HG02938 (cell line): ENCODE measurements around the gene IRF9.
A peak's percentile ranks its signal among the peaks of the same experiment; 100 is the strongest.

ENCODE experiments used
- ATAC-seq: cut with Tn5 transposase; IDR thresholded peaks from one replicate; pipeline ENCODE4 v1.9.1; 2021; ENCODE audit warnings: mild to moderate bottlenecking, moderate library complexity; ENCODE audit not compliant: unreplicated experiment

The IRF9 gene

DNA sequence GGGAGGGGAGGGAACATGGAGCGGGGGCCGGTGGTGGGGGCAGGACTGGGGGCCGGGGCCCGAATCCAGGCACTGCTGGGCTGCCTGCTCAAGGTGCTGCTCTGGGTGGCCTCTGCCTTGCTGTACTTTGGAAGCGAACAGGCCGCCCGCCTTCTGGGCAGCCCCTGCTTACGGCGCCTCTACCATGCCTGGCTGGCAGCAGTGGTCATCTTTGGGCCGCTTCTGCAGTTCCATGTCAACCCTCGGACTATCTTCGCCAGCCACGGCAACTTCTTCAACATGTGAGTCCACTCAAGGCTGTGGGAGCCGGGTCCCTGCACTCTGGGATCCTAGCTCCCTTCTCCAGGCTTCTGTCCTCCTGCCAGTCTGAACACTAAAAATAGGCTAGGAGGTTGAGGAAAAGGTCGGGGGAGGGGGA lies 29.5 kb upstream of the IRF9 start:
- no peak for ATAC-seq

DNA sequence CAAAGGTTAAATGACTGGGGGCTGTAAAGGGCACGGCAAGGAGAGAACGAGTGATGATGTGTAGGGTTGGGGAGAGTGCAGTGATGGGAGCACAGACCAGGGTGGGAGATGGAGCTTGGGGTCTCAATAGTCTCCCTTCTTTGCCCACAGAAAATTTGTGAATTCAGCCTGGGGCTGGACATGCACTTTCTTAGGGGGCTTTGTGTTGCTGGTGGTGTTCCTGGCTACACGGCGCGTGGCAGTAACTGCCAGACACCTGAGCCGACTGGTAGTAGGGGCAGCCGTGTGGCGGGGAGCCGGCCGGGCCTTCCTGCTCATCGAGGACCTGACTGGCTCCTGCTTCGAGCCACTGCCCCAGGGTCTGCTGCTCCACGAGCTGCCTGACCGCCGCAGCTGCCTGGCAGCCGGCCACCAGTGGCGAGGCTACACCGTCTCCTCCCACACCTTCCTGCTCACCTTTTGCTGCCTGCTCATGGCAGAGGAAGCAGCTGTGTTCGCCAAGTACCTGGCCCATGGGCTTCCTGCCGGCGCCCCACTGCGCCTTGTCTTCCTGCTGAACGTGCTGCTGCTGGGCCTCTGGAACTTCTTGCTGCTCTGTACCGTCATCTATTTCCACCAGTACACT lies 28.9 kb upstream of the IRF9 start:
- ATAC-seq: no peak

DNA sequence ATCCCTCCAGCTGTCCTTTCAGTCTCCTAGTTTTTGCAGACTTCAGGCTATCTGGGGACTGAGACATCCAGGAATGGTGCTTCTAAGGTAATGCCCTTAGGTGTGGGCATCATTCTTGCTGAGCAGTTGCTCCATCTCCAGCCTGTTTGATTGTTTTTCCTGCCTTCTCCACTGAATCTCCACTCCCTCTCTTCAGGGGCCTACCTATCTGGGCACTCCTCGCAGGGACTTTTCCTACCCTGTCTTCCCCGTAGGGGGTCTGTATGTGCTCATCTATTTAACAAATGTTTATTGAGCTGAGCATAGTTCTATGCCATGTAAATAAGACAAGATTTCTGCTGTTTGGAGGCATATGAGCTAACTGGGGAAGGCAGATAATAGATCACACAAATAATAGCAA lies 28.1 kb upstream of the IRF9 start:
- ATAC-seq: no peak

DNA sequence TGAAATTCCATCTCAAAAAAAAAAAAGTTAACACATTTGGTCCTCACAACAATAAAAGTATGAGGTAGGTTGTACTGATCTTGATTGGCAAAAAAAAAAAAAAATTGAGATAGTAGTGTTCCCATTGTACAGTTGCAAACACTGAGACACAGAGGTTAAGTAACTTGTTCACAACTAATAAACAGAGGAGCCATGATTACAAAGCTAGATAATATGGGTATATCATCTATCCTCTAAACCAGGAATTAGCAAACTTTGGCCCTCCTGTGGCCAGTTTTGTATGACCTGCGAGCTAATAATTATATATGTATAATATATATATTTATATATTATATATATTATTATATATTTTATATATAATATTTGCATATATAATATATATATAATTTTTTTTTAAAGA lies 27.3 kb upstream of the IRF9 start:
- no peak for ATAC-seq

DNA sequence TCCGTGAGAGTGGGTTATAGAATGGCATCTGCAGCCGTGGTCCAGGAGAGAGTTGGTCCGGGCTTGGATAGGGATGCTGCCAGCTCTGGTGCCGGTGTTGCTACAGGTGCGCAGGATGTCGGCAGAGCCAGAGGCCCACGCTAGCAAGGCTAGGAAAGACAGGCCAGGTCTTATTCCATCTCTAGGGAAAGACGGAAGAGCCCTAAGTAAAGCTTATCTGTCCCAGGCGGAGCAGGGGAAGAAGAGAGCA lies 25.6 kb upstream of the IRF9 start:
- no peak for ATAC-seq

DNA sequence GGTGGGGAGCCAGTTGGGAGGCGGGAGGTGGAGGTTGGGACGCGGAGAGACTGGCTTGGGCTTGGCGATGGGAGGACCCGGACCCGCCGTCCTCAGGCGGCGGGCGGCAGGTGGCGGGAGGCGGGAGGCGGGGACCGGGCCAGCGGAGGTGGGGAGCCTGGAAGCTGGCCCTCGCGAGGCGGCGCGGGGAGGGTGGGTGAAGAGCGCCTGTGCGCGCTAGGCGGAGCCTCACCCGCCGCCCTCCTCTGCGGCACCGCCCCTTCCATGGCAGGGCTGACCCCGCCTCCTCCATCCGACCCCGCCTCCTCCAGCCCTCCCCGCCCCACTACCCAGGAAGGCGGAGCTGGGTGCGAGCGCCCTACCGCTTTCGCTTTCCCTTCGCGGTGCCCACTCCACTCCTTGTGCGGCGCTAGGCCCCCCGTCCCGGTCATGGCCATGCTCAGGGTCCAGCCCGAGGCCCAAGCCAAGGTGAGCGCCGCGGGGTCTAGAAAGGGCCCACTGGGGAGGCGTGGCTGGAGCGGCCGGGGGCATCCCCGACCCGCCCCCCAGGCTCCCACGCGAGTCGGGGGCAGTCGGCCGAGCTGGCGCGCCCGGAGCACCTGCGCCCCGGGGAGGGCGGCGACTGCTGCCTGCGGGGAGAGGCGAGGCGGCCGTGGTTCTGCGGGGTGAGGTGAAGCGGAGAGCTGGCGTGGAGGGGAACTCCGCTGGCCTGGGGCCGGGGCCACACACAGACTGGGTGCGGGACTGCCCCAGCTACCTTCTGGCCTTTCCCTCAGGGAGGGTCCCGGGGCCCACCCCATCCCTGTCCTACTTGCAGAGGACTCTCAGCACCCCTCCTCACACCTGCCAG lies 25.0 kb upstream of the IRF9 start, which contains the start of gene PSME1:
Gene PSME1, plus strand, starts transcription at position 361 of the 850 bp plus-strand sequence. Its CDS starts 69 bp downstream, at position 430.
- peak; percentile 75 for ATAC-seq

DNA sequence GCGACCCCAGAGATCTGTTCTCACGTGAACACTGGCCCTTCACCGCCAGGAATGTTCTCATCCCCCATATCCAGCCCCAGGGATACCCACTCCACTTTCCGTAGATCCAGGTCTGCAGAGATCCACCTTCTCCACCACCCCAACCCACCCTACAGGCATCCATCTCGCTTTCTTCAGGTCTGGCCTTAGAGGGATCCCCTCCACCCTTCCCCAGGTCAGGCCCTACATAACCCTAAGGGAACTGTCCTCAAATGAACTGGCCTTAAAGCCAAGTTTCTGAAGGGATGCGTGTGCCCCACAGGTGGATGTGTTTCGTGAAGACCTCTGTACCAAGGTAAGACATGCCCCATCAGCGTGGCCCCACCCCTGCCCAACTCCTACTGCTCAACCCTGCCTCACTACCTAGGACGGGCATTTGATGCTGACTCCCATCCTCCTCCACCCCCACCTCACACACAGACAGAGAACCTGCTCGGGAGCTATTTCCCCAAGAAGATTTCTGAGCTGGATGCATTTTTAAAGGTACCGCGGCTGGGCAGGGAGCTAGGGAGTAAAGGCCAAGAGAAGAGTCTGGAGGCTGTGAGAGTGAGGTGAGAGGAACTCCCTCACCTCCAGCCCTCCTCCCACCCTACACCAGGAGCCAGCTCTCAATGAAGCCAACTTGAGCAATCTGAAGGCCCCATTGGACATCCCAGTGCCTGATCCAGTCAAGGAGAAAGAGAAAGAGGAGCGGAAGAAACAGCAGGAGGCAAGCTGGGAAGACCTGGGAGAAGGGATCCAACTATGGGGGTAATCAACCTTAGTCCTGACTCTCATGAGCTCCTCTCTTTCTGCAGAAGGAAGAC lies 24.2 kb upstream of the IRF9 start:
- no peak for ATAC-seq

DNA sequence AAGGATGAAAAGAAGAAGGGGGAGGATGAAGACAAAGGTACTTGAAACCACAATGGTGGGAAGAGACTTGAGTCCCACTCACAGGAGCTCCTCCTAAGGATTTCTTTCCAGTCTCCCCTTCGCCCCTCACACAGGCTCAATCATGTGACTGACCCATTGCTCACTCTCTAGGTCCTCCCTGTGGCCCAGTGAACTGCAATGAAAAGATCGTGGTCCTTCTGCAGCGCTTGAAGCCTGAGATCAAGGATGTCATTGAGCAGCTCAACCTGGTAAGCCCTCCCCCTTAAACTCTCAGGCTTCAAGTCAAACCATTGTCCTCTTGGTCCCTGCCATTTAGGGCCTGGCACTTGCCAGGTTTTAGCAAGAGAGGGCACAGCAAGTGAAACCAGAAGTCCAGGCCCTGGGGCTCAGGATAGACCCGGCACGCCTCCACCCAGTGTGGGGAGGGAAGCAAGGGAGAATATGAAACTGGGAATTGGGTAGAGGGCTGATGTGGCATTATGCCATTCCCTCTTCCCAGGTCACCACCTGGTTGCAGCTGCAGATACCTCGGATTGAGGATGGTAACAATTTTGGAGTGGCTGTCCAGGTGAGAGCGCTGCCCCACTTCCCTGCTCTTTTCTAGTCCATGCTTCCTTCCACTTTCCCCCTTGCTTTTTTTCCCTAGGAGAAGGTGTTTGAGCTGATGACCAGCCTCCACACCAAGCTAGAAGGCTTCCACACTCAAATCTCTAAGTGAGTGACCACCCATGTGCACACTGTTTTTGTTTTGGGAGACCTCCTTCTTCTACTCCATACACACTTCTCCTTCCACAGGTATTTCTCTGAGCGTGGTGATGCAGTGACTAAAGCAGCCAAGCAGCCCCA lies 23.3 kb upstream of the IRF9 start:
- ATAC-seq: no peak

DNA sequence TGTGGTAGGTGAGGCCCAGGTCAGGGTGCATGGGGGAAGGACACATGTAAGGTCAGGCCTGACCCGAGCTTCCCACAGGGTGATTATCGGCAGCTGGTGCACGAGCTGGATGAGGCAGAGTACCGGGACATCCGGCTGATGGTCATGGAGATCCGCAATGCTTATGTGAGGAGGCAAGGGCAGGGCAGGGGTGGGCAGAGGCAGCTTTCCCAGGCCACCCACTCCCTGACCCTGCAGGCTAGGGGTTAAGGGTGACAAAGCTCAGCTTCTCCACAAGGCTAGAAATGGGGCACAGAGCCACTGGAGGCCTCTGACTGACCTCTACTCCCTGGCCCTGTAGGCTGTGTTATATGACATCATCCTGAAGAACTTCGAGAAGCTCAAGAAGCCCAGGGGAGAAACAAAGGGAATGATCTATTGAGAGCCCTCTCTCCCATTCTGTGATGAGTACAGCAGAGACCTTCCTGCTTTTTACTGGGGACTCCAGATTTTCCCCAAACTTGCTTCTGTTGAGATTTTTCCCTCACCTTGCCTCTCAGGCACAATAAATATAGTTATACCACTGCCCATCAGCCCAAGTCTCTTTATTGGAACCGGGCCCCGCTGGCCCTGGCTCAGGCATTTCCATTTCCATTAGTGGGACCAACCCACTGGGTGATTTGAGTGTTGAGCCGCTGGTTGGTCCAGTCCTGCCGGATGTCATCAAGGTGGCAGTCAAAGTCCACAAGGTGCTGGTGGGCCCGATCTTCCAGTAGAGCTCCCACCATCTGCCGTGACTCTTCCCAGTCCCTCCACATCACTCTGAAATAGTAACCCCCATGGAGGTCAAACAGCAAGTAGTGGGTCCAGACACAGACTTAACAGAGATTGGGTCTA lies 22.4 kb upstream of the IRF9 start:
- ATAC-seq: no peak

DNA sequence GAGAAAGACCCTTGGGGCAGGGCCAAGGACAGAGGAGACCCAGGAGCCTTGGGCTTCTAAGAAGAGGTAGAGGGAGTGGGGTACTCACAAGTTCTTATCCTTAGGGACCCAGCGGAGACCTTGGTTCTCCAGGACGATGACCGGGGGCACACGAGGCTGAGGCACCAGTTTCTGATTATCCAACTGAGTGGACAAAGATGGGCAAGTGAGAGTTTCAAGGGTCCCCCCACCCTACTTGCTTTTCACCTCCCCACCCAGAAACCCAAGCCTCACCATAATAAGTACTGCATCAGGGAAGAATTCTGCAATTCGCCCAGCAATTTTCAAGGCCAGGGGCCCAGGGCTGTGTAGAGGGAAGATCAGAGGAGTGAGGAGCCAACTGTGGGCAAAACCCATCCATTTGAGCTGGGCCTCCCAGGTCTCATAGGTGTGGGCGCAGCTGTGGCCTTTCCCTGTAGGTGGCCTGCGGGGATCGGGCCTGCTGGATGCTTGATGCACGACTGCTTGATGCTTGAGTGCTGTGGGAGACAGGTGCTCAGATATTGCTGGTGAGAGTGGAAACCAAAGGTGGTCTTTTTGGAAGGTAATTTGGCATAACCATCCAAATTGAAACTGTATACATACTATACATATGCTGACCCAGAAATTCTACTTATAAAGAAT lies 21.7 kb upstream of the IRF9 start:
- ATAC-seq: no peak

DNA sequence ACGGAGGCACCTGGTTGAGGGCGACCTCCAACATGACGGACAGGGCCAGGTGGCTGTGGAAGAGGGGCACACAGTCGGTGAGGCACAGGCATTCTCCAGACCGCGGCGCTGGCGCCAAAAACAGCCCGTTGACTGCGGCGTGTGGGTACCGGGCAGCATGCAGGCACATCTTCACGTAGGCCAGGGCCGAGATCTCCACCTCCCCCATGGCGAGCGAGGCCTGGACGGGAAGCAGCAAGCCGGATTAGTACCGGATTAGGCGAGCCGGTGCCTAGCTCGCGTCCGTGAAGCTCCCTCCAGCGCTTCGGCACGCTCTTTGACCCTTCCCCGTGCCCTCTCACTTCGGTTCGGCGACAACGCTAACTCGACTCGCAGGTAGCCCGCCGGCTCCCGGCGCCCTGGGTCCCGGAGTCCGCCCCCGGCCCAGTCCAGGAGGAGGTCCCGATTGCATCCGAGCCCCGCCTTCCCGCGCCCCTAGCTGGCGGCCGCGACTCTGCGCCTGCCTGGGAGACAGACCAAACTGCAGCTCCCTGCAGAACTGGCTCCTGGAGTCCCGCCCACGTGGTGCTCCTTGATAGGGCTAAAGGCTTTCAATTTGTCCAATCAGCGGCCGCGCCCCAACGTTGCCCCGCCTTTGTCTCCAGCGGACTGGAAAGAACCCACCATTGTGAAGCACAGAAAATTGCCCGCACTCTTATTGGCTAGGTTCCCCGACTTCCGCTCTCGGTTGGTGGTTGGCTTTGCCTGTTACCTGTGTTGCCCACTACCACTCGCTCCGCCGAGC lies 19.8 kb upstream of the IRF9 start, which contains the start of gene EMC9:
Gene EMC9, minus strand, starts transcription at position 495 of the 784 bp plus-strand sequence. Its CDS starts 287 bp downstream, at position 208.
- peak; percentile 86 for ATAC-seq

DNA sequence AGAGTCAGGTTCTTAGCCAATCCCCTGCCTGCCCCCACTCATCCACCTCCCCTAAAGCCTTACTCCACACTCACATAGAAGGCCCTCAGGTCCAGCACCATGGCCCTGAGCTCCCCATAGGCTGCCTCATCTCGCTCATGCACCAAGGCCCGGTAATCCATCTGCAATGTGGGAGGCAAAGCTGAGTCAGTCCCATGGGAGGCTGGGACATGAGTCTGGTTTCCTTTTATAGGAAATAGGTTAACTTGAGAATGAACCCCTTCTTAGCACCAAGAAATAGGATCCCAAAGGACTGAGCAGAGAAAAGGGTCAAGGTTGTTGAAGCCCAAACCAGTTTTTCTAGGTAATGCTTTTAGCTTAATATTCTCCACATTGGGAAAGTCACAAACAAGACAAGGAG lies 17.6 kb upstream of the IRF9 start:
- ATAC-seq: no peak

DNA sequence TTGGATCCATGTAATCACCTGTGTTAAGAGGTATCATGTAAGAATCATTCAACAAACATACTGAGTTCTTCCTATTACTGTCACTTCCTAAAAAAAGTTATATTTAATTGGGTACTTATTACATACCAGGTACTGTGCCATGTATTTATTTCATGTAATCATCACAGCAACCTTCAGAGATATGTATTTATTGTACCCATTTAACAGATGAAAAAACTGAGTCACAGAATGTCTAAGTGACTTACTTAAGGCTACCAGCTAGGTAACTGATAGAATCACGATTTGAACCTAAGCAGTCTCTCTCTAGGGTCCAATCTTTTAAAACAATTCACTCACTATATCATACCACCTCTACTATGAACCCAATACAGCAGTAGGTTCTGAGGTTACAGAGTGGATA lies 16.6 kb upstream of the IRF9 start:
- no peak for ATAC-seq

DNA sequence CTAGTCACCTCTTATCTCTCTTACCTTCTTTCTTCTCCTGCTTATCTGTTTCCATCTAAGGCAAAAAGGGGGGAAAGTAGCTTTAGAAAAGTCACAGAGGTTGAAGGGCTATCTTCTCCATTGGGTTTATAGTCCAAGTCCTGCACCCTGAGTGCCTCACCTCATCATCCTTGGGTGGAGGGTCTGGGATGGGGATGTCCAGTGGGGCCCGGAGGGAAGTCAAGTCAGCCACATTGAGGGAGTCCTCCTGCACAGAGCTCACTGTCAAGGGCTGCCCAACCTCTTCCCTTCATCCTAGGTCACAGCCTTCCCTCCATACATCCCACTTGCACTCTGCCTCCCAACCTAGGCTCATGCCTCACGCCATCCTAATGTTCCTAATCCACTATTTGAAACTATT lies 15.8 kb upstream of the IRF9 start:
- ATAC-seq: no peak

DNA sequence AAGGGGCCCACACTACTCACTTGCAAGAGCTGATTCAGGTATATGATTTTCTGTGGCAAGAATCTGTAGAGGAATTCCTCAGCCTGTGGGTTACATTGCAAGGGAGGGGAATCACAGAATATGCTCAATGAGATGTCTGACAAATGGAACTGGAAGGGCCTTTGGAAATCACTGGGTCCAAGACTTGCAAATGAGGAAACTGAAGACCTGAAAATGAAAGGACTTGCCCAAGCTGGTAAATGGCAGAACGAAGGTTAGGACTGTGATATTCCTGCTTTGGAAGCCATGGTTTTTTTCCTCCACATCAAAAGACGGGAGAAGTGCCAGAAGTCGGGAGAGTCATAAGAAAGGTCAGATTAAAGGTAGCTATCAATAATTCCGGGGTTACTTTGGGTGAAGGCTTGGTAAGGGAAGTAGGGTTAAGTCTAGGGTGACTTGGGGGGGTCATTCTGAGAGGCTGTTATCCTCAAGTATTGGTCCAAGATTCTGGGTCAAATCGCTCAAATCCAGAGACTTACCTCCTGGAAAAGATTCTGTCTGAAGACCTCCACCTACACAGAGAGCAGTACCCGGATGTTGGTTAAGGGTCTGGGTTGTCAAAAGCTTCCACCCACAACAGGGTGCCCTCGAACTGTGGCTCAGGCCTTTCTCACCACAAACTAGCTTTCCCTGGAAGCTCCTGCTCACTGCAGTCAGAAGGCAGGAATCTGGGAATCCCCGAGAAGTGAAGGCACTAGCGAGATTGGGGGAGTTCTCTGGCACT lies 15.2 kb upstream of the IRF9 start:
- no peak for ATAC-seq

DNA sequence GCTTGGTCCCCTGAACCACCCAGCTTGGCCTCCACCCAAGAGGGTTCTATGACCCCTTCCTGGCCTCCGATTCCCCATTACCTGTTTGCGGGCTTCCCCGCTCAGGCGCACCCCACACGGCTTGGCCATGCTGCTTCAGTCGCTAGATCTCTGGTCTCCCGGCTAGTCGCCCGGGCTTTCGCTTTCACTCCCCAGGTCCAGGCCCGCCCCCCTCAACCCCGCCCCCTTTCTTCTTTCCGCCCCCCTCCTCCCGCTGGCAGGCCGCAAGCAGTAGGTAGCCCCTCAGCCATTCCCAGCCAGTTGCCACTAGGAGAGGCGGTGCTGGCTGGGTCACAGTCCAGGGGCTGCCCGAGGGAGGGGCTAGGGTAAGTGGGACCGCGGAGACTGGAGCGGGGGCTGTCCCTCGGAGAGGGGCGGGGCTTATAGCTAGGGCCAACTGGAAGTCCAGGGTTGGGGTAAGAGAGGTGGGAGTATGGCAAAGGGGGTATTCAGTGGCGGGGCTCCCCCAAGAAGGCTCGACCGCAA lies 14.6 kb upstream of the IRF9 start, which contains the start of gene PSME2:
Gene PSME2, minus strand, starts transcription at position 158 of the 525 bp plus-strand sequence. Its CDS starts 29 bp downstream, at position 129.
- peak; percentile 53 for ATAC-seq
